Putamen (tissue), 1 donor: ENCODE results near the gene LIN7B.
"Not testable (repeated sequence)": the region's sequence is repeated elsewhere in the genome, so short reads cannot be mapped to it uniquely, and the experiment has no call there.

ENCODE experiments used
- DNase-seq: peaks from one replicate; pipeline ENCODE4 v3.0.0-alpha.2; 2016; ENCODE audit warnings: low spot score

The LIN7B gene

DNA sequence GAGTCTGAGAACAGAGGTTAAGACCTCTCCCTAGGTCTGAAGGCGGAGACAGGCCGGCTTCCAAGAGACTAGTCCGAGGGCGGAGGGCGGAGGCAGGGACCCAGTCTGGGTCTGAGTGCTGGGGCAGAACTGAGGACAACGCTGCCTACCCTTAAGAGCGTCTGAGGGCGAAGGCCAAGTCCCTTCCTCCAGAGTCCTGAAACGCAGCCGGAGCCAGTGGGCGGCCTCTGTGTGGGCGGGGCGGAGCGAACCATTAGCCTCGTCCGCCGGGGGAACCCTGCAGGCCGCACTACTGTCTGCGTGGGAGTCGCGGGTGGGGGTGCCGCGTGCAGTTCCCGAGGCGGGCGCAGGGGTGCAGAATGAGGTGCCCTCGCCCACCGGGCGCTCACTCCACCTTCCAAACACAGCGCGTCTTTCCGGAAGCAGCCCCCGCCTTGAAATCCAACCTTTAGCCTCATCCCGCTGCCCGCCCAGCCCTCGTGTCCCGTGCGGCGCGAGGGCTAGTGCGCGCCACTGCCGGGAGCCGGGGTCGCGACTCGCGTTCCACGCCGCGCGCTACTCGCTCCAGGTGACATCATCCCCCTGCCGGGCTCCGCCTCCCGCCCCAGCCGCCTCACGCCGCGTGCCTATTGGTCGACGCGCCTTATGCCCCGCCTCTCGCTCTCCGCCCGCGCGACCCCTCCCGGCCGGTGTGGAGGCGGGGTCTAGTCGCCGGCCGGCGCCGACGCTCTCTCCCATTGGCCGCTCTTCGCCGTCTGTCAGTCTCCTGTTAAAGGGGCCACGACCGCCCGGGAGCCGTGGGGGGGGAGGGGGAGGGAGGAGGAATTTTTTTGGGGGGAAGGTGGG, 4.6 kb downstream of the LIN7B start, which contains the start of gene C19orf73:
Gene C19orf73, minus strand, starts transcription at position 579 of the 846 bp plus-strand sequence. Its CDS starts 121 bp downstream, at position 458.
- DNase-seq: peak; percentile 97

DNA sequence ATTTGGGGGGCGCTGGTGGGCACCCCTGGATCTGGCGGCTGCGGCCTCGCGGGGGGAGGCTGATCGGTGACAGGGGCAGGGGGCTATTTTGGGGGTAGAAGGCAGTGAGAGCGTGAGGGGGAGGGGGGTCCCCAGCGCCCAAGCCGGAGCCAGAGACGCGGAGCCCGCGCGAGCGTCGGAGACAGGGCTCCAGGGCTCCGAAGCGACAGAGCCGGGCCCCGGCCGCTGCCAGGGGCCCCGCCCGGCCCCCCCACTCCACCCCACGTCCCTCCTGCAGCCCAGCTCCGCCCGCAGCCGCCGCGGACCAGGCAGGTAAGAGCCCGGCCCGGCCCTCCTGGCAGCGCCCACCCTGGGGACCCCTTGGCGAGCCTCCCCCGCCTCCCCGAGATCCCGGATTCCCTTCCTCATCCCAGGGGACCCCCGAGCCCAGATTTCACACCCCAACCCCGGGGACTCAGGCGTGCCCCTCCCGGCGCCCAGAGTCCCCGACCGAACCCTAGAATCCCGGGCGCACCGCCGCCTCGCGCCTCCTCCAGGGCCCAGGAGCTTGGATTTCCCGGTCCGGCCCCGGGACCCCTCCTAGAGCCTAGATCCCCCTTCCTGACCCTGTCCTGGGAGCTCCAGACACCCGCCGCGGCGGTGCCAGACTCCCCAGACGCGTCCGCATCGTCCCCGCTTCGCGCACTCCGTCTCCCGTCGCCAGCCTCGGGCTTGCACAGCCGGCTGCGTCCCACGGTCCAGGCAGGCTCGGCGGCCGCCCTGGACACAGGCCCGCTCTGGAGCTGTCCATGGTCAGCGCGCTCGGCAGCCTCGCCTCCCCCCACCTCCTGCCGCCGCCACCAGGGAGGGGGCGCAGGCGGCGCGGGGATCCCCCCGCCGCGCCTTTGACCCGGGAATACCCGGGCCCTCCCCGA, 5.5 kb downstream of the LIN7B start, which contains the start of gene PPFIA3:
Gene PPFIA3, plus strand, starts transcription at position 134 of the 914 bp plus-strand sequence. CDS start 8,330 bp downstream, outside the sequence.
- no peak for DNase-seq

DNA sequence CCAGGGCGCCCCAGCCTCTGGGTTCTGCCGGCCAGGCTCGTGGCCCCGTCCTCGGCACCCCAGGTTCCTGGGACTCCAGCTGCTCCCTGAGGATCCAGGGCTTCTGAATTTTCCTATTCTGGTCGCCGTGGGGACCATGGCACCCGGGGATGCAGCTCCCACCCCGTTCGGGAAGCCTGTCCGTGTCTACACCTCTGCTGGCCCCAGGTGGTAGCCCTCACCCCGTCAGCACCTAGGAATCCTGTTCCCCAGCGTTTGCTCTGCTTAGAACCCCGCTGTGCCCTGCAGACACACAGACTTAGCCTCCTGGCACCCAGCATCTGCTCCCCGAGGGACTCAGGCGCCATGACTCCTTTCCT, 6.1 kb downstream of the LIN7B start:
- DNase-seq: no peak

DNA sequence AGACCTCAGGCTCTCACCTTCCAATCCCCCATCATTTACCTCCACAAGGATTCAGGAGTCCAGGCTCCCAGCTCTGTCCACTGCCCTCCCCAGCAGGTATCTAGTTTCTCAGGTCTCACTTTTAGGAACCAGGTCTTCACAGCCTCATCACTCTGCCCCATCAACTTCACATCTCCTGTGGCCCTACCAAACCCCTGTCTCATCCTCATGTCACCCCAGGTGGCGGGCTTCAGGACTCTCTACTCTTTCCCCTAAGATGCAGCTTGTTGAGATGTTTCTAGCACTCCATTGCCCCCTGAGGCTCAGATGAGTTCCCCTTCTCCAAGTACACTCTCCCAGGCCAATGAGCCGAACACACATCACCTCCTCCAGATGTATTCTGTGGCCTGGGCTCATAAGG, 6.7 kb downstream of the LIN7B start:
- DNase-seq: no peak

DNA sequence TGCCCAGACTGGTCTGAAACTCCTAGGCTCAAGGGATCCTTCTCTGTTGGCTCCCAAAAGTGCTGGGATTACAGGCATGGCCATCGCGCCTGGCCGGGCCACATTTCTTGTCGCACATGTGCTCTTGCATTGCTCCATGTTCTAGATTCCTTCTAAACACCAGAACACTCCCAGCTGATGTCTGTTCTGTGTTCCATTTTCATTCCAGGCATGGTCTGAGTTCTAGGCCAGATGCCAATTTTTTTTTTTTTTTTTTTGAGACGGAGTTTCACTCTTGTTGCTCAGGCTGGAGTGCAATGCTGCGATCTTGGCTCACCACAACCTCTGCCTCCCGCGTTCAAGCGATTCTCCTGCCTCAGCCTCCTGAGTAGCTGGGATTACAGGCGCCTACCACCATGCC, 7.7 kb downstream of the LIN7B start:
- DNase-seq: not testable (repeated sequence)

DNA sequence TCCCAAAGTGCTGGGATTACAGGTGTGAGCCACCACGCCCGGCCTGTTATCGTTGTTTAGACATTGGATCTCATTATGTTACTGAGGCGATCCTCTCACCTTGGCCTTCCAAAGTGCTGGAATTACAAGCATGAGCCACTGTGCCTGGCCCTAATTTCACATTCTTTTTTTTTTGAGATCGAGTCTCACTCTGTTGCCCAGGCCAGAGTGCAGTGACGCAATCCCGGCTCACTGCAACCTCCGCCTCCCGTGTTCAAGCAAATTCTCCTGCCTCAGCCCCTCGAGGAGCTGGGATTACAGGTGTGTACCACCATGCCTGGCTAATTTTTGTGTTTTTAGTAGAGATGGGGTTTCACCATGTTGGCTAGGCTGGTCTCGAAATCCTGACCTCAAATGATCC, 9.1 kb downstream of the LIN7B start:
- DNase-seq: not testable (repeated sequence)

GRCh38 chr19:49125025-49125731, 11.0 kb downstream of the LIN7B start:
- DNase-seq: no peak

DNA sequence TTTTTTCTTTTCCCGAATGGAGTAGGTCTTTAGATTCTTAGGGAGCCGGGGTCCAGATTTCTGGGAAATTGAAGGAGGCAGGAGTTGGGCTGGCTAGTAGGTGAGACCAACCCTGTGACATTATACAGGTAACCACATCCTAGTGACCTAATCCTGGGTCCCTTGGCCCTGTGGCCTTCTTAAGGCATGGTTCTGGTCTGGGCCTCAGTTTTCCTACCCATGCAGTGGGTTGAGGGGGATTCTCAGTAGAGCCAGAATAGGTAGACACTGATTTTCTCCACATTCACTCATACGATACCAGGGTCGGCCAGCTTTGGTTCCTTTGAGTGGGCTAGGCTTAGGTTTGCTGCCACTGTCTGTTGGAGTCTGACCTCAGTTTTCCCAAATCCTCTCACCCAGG, 12.4 kb downstream of the LIN7B start:
- DNase-seq: no peak

DNA sequence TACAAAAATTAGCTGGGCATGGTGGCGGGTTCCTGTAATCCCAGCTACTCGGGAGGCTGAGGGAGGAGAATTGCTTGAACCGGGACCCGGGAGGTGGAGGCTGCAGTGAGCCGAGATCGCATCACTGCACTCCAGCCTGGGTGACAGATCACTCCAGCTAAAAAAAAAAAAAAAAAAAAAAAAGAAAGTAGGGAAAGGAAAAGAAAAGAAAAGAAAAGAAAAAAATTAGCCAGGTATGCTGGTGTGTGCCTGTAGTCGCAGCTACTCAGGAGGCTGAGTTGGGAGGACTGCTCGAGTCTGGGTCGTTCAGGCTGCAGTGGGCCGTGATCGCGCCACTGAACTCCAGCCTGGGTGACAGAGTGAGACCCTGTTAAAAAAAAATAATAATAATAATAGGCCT, 13.1 kb downstream of the LIN7B start:
- DNase-seq: not testable (repeated sequence)

GRCh38 chr19:49127674-49128544, 13.7 kb downstream of the LIN7B start:
- peak; percentile 97 for DNase-seq

GRCh38 chr19:49128545-49129237, 14.5 kb downstream of the LIN7B start:
- DNase-seq: no peak

- no peak for DNase-seq
Observed at GRCh38 chr19:49129238-49129583, 15.0 kb downstream of the LIN7B start.

GRCh38 chr19:49130325-49130724, 16.2 kb downstream of the LIN7B start:
- DNase-seq: no peak

DNA sequence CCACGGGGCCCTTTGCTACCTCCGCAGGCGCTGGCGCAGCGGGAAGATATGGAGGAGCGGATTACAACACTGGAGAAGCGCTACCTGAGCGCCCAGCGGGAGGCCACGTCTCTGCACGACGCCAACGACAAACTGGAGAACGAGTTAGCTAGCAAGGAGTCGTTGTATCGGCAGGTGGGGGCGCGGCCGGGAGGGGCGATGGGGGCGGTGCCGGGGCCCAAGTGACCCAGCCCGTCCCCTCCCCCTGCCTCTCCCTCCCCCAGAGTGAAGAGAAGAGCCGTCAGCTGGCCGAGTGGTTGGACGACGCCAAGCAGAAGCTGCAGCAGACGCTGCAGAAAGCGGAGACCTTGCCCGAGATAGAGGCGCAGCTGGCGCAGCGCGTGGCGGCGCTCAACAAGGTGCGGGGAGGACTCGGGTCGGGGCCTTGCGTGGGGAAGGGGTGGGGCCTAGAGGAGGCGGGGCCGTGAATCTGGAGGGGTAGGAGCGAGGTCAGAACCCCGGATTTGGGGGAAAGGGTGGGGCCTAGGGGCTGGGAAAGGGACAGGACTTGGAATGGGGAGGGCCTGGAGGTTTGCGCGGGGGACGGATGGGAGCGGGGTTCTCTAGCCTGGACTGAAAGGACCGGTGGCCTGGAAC, 18.9 kb downstream of the LIN7B start:
- no peak for DNase-seq

DNA sequence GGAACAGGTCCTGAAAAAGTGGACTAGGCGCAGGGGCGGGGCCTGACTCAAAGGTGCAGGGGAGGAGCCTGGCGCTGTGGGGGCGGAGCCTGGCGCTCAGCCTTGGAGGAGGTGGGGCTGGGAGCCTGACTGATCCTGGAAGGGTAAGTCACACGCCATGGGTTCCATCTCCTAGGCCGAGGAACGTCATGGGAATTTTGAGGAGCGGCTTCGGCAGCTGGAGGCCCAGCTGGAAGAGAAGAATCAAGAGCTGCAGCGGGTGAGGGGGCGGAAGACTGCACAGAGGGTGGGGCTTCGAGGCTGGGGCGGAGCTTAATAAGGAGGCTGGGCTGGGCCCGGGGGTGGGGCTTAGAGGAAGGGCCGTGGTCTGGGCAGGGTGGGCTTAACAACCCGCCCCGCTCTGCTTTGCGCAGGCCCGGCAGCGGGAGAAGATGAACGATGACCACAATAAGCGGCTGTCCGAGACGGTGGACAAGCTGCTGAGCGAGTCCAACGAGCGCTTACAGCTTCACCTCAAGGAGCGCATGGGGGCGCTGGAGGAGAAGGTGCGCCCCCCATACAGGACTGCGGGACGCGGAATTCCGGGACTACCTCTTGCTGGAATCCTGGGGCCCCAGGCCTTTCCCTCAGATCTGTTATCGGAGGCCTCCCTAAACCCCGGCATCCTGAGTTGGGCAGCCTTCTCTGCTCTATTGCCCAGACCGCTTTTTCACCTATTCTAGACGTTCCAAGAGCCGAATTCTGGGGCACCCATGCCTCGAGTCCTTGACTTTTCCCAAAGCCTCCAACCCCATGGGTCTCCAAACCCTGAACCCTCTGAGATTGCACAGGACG, 19.7 kb downstream of the LIN7B start:
- no peak for DNase-seq

DNA sequence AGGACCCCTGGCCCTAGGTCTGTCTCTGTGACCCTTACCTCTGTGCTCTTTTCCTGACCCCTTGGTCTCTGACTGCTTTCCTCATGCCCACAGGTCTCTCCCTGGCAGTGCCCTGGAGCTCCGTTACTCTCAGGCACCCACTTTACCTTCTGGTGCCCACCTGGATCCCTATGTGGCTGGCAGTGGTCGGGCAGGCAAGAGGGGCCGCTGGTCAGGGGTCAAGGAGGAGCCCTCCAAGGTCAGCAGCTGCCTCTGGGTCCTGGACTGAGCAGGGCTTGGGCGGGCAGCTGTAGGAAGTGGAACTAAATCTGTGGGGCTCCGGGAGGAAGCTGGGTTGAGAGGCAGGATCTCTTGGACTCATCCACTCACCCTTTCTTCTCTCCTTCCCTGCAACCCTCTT, 21.5 kb downstream of the LIN7B start:
- DNase-seq: no peak

- no peak for DNase-seq
Observed at GRCh38 chr19:49136771-49137171, 22.6 kb downstream of the LIN7B start.

DNA sequence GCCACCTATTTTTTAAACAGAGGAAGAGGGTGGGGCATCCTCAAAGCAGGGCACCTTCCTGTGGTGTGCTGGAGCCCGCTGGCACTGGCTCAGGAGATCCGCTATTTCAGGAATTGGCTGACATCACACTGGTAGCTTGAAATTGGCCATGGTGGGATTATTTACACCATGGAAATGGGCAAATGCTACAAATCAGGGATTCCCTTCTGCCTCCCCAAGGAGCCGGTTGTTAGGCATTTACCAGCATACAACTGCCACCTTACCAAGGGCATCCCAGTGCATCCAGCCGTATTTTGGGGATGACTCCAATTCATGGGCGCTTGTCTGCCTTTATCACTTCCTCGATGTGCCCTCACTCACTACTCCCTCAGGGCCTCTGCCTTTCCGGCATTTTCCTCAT, 26.8 kb downstream of the LIN7B start:
- DNase-seq: no peak

DNA sequence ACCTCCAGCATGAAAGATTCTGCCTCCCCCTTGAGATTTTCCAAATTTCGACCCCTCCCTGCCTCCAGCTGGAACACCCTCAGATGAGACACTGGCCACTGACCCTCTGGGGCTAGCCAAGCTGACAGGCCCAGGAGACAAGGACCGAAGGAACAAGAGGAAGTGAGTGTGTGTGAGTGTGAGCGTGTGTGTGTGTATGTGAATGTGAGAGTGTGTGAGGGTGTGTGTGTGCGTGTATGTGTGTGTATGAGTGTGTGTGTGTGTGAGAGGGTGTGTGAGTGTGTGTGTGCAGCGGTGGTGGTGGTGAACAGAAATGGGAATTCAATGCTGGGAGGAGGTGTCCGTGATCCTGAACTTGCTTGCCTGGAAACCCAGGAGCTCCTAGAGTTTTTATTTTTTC, 27.2 kb downstream of the LIN7B start:
- no peak for DNase-seq
